ENCODE results near the gene QSOX1.

- TF ChIP-seq, protein P1, sequence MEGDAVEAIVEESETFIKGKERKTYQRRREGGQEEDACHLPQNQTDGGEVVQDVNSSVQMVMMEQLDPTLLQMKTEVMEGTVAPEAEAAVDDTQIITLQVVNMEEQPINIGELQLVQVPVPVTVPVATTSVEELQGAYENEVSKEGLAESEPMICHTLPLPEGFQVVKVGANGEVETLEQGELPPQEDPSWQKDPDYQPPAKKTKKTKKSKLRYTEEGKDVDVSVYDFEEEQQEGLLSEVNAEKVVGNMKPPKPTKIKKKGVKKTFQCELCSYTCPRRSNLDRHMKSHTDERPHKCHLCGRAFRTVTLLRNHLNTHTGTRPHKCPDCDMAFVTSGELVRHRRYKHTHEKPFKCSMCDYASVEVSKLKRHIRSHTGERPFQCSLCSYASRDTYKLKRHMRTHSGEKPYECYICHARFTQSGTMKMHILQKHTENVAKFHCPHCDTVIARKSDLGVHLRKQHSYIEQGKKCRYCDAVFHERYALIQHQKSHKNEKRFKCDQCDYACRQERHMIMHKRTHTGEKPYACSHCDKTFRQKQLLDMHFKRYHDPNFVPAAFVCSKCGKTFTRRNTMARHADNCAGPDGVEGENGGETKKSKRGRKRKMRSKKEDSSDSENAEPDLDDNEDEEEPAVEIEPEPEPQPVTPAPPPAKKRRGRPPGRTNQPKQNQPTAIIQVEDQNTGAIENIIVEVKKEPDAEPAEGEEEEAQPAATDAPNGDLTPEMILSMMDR (IDR thresholded peaks at IDR 0.05; ENCODE audit: insufficient read depth, low read length, poor library complexity, severe bottlenecking), result no peak
- no peak for TF ChIP-seq EZH2phosphoT487 (conservative IDR thresholded peaks at IDR 0.05; ENCODE audit: low read length)
These were observed 34.1 kb downstream of the QSOX1 start for GRCh38 chr1:180188684-180189175.

All from SU-DHL-6 (cell line).